Measurements from ENCODE around the gene STX4. TPM values are rescaled to one million over a fixed set of nuclear protein-coding genes. Genes with fewer than 3 reads are reported as not detected.

Gene STX4
- total and polyA plus RNA-seq, 9 of the 15 experiments (the other 6 are each of a cell fraction or from before 2014, with no cell fraction given) = 3.2 to 48.0 (median 21.5) TPM

- TF ChIP-seq SMAD4 (CRISPR knock-in tag; conservative IDR thresholded peaks at IDR 0.05) (peak; percentile 89), DNMT1 (IDR thresholded peaks at IDR 0.05) (no peak), CCNT2 (IDR thresholded peaks at IDR 0.05; ENCODE audit: borderline replicate concordance, extremely low read depth, insufficient read length, low read depth, low read length) (peak; percentile 10), ZNF764 (CRISPR knock-in tag; IDR thresholded peaks at IDR 0.05; ENCODE audit: low read depth) (no peak), ZNF766 (CRISPR knock-in tag; conservative IDR thresholded peaks at IDR 0.05) (0 out of 2 replicates have a peak, but pooled peaks have one; percentile 34), ZNF354B (CRISPR knock-in tag; IDR thresholded peaks at IDR 0.05) (no peak), NFRKB (IDR thresholded peaks at IDR 0.05; ENCODE audit: low read depth) (peak; percentile 49; the same call in 1 of the 2 replicates), MIER1 (IDR thresholded peaks at IDR 0.05; ENCODE audit: low read depth) (no peak), TCF7 (IDR thresholded peaks at IDR 0.05; ENCODE audit: borderline replicate concordance) (0 out of 2 replicates have a peak, but pooled peaks have one; percentile 24), ETS2 (tag; IDR thresholded peaks at IDR 0.05; ENCODE audit: borderline replicate concordance, poor library complexity, severe bottlenecking) (no peak), HOXB6 (CRISPR knock-in tag; IDR thresholded peaks at IDR 0.05; ENCODE audit: borderline replicate concordance) (no peak), MNT (conservative IDR thresholded peaks at IDR 0.05) (peak; percentile 94 to 97)
- TF ChIP-seq, protein P1, sequence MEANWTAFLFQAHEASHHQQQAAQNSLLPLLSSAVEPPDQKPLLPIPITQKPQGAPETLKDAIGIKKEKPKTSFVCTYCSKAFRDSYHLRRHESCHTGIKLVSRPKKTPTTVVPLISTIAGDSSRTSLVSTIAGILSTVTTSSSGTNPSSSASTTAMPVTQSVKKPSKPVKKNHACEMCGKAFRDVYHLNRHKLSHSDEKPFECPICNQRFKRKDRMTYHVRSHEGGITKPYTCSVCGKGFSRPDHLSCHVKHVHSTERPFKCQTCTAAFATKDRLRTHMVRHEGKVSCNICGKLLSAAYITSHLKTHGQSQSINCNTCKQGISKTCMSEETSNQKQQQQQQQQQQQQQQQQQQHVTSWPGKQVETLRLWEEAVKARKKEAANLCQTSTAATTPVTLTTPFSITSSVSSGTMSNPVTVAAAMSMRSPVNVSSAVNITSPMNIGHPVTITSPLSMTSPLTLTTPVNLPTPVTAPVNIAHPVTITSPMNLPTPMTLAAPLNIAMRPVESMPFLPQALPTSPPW (CRISPR knock-in tag; IDR thresholded peaks at IDR 0.05) = peak; percentile 96
These were observed at the start of gene STX4 (continued) for GRCh38 chr16:31032736-31033708.

Measured in K562 (cell line).